ENCODE data around the gene NCKAP5. TPM values are rescaled to one million over a fixed set of nuclear protein-coding genes. Genes with fewer than 3 reads are reported as not detected.

Gene NCKAP5
- total RNA-seq, 2 donors from 2014 or later, result 2.0 to 7.1 TPM

GRCh38 chr2:132850688-132851087 is 717.6 kb downstream of the NCKAP5 start:
- no peak for DNase-seq (ENCODE audit: low spot score)
- no peaks in the 10 kb centered on the region for H3K9me3 ChIP-seq
- WGBS, result 92% methylated on average over 4 of the region's 4 CpGs
- no peak overlapping the region for H3K27ac ChIP-seq
- H3K36me3 ChIP-seq, result no peaks in the 10 kb centered on the region
- TF ChIP-seq POLR2AphosphoS5 (IDR thresholded peaks at IDR 0.05) (no peak), CTCF (IDR thresholded peaks at IDR 0.05) (no peak), POLR2A (IDR thresholded peaks at IDR 0.05) (no peak)
- no peak overlapping the region for H3K4me3 ChIP-seq
- no peaks in the 10 kb centered on the region for H3K4me1 ChIP-seq (replicated peaks)
- intact Hi-C loops (cut with DNase I), result no loop called here
- no peaks in the 10 kb centered on the region for H3K27me3 ChIP-seq (replicated peaks; ENCODE audit: insufficient read depth)

- intact Hi-C loops (cut with DNase I), result no loop called here
- Histone ChIP-seq H3K27me3 (replicated peaks; ENCODE audit: insufficient read depth) (no peaks in the 10 kb centered on the region), H3K4me1 (replicated peaks) (no peaks in the 10 kb centered on the region), H3K36me3 (no peaks in the 10 kb centered on the region), H3K4me3 (no peak overlapping the region), H3K9me3 (no peaks in the 10 kb centered on the region), H3K27ac (no peak overlapping the region)
- TF ChIP-seq POLR2AphosphoS5 (IDR thresholded peaks at IDR 0.05) (no peak), CTCF (IDR thresholded peaks at IDR 0.05) (no peak), POLR2A (IDR thresholded peaks at IDR 0.05) (no peak)
- no peak for DNase-seq (ENCODE audit: low spot score)
- WGBS, result 96% methylated on average over 1 of the region's 1 CpG
These were observed 719.1 kb downstream of the NCKAP5 start for GRCh38 chr2:132849118-132849517.

GRCh38 chr2:132845339-132845738 is 722.9 kb downstream of the NCKAP5 start:
- intact Hi-C loops (cut with DNase I), result no loop called here
- no peaks in the 10 kb centered on the region for H3K4me1 ChIP-seq (replicated peaks)
- DNase-seq (ENCODE audit: low spot score), result no peak
- TF ChIP-seq POLR2AphosphoS5 (IDR thresholded peaks at IDR 0.05) (no peak), POLR2A (IDR thresholded peaks at IDR 0.05) (no peak), CTCF (IDR thresholded peaks at IDR 0.05) (no peak)
- no peak overlapping the region for H3K4me3 ChIP-seq
- no peaks in the 10 kb centered on the region for H3K9me3 ChIP-seq
- H3K36me3 ChIP-seq, result no peaks in the 10 kb centered on the region
- no peaks in the 10 kb centered on the region for H3K27me3 ChIP-seq (replicated peaks; ENCODE audit: insufficient read depth)
- no peak overlapping the region for H3K27ac ChIP-seq

- Histone ChIP-seq H3K27ac (no peak overlapping the region), H3K9me3 (no peaks in the 10 kb centered on the region), H3K36me3 (no peaks in the 10 kb centered on the region), H3K4me3 (no peak overlapping the region), H3K27me3 (replicated peaks; ENCODE audit: insufficient read depth) (no peaks in the 10 kb centered on the region), H3K4me1 (replicated peaks) (no peaks in the 10 kb centered on the region)
- TF ChIP-seq POLR2A (IDR thresholded peaks at IDR 0.05), result no peak
- TF ChIP-seq CTCF (IDR thresholded peaks at IDR 0.05), result no peak
- no peak for TF ChIP-seq POLR2AphosphoS5 (IDR thresholded peaks at IDR 0.05)
- intact Hi-C loops (cut with DNase I), result no loop called here
- WGBS, result 90% methylated on average over 4 of the region's 4 CpGs
- no peak for DNase-seq (ENCODE audit: low spot score)
These were observed 723.7 kb downstream of the NCKAP5 start for GRCh38 chr2:132844585-132844984.

GRCh38 chr2:132837769-132838168 is 730.5 kb downstream of the NCKAP5 start:
- Histone ChIP-seq H3K36me3 (no peaks in the 10 kb centered on the region), H3K27ac (no peak overlapping the region), H3K9me3 (no peaks in the 10 kb centered on the region), H3K4me3 (no peak overlapping the region), H3K4me1 (replicated peaks) (no peaks in the 10 kb centered on the region), H3K27me3 (replicated peaks; ENCODE audit: insufficient read depth) (no peaks in the 10 kb centered on the region)
- WGBS, result 58% methylated on average over 1 of the region's 1 CpG
- intact Hi-C loops (cut with DNase I), result no loop called here
- TF ChIP-seq POLR2A (IDR thresholded peaks at IDR 0.05), result no peak
- TF ChIP-seq POLR2AphosphoS5 (IDR thresholded peaks at IDR 0.05), result no peak
- TF ChIP-seq CTCF (IDR thresholded peaks at IDR 0.05), result no peak
- no peak for DNase-seq (ENCODE audit: low spot score)

Measured in prostate gland (tissue), 2 donors.